Progenitor cell of endocrine pancreas (in vitro differentiated cells): Measurements from ENCODE around the gene GNAL. TPM values are rescaled to one million over a fixed set of nuclear protein-coding genes. Genes with fewer than 3 reads are reported as not detected.

ENCODE experiments used
- DNase-seq: peaks from one replicate; pipeline ENCODE4 v3.0.0; 2021; ENCODE audit warnings: low spot score; ENCODE audit not compliant: unreplicated experiment
- H3K27ac Mint-ChIP-seq: 2 replicates; pipeline ENCODE4 v1.8.0; 2021; ENCODE audit warnings: mild to moderate bottlenecking, moderate library complexity, mixed read lengths
- H3K27me3 Mint-ChIP-seq: 2 replicates; pipeline ENCODE4 v1.8.0; 2021; ENCODE audit warnings: mixed read lengths
- H3K36me3 Mint-ChIP-seq: 2 replicates; pipeline ENCODE4 v1.8.0; 2022; ENCODE audit warnings: mixed read lengths; ENCODE audit not compliant: insufficient read depth
- H3K4me1 Mint-ChIP-seq: 2 replicates; pipeline ENCODE4 v1.8.0; 2021; ENCODE audit warnings: low read depth, mixed read lengths
- H3K4me3 Mint-ChIP-seq: 2 replicates; pipeline ENCODE4 v1.8.0; 2021; ENCODE audit warnings: low read depth, mild to moderate bottlenecking, moderate library complexity, mixed read lengths
- H3K9me3 Mint-ChIP-seq: 2 replicates; pipeline ENCODE4 v1.8.0; 2021; ENCODE audit warnings: low read depth, mixed read lengths
- CTCF ChIP-seq: fragments of 200-600 bp; sonication (generic); IDR thresholded peaks from one replicate; pipeline ENCODE4 v1.5.0; 2021; ENCODE audit warnings: antibody characterized with exemption, mild to moderate bottlenecking; ENCODE audit not compliant: unreplicated experiment
- total RNA-seq: library from RNA; stranded (reverse); gene quantifications from 2 replicates; pipeline ENCODE4 v1.2.1, GENCODE V29; 2021

GNAL gene
- total RNA-seq, 1 donor from 2014 or later: 10.0 TPM

- TF ChIP-seq CTCF: no peak
- Mint-ChIP-seq H3K9me3 (no peaks in the 10 kb centered on the region), H3K27me3 (no peaks in the 10 kb centered on the region), H3K4me3 (no peak overlapping the region), H3K36me3 (no peaks in the 10 kb centered on the region), H3K27ac (peak overlapping the region; percentile 54), H3K4me1 (peaks cover 11% of the 10 kb centered on the region)
- no peak for DNase-seq
These were observed 171.8 kb downstream of the GNAL start for GRCh38 chr18:11860594-11861450.

- peak overlapping the region; percentile 9 for H3K27ac Mint-ChIP-seq
- H3K27me3 Mint-ChIP-seq: no peaks in the 10 kb centered on the region
- H3K4me1 Mint-ChIP-seq: peaks cover 11% of the 10 kb centered on the region
- H3K4me3 Mint-ChIP-seq: no peak overlapping the region
- no peak for DNase-seq
- H3K9me3 Mint-ChIP-seq: no peaks in the 10 kb centered on the region
- no peak for TF ChIP-seq CTCF
- H3K36me3 Mint-ChIP-seq: no peaks in the 10 kb centered on the region
These were observed 172.7 kb downstream of the GNAL start for GRCh38 chr18:11861583-11862288.

GRCh38 chr18:11862468-11863137, 173.5 kb downstream of the GNAL start:
- no peak for TF ChIP-seq CTCF
- Mint-ChIP-seq H3K9me3 (no peaks in the 10 kb centered on the region), H3K27me3 (no peaks in the 10 kb centered on the region), H3K36me3 (no peaks in the 10 kb centered on the region), H3K4me3 (no peak overlapping the region), H3K4me1 (peaks cover 5% of the 10 kb centered on the region), H3K27ac (no peak overlapping the region)
- DNase-seq: no peak

DNA sequence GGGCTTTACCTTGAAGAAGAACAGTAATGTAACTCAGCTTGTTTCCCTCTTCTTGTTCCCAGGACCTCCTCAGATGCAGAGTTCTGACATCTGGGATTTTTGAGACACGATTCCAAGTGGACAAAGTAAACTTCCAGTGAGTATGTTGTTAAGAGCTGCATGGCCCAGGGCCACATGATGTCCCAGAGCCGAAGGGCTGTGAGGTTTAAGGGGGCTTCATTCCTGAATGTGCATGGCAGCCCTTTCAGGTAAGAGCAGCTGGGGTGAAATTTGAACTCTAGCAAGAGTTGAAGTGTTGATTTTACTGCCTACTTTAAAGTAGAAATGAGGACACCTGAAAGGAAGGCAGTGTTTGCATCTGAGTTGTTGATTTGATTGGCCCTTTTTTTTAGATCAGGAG, 175.4 kb downstream of the GNAL start:
- Mint-ChIP-seq H3K27me3 (no peaks in the 10 kb centered on the region), H3K36me3 (no peaks in the 10 kb centered on the region), H3K4me3 (no peak overlapping the region), H3K27ac (no peak overlapping the region), H3K4me1 (peaks cover 5% of the 10 kb centered on the region), H3K9me3 (no peaks in the 10 kb centered on the region)
- DNase-seq: no peak
- TF ChIP-seq CTCF: no peak

- Mint-ChIP-seq H3K36me3 (no peaks in the 10 kb centered on the region), H3K9me3 (no peaks in the 10 kb centered on the region), H3K27me3 (no peaks in the 10 kb centered on the region), H3K4me3 (no peak overlapping the region), H3K27ac (peak overlapping the region; percentile 10), H3K4me1 (peaks cover 5% of the 10 kb centered on the region)
- DNase-seq: no peak
- TF ChIP-seq CTCF: no peak
These were observed 176.0 kb downstream of the GNAL start for GRCh38 chr18:11865071-11865470.
